ENCODE measurements around the gene RACK1. TPM values are rescaled to one million over a fixed set of nuclear protein-coding genes. Genes with fewer than 3 reads are reported as not detected.
A peak's percentile ranks its signal among the peaks of the same experiment; 100 is the strongest.

The RACK1 gene
- total RNA-seq, 4 donors from 2014 or later: 1,928 to 2,385 (median 2,165) TPM

GRCh38 chr5:181207960-181208253 is 35.8 kb downstream of the RACK1 start:
- no peak for TF ChIP-seq CTCF (IDR thresholded peaks at IDR 0.05)
- DNase-seq (ENCODE audit: low spot score) (no peak), ATAC-seq (ENCODE audit: low FRiP score) (no peak)

- TF ChIP-seq CTCF (IDR thresholded peaks at IDR 0.05): no peak
- DNase-seq (ENCODE audit: low spot score) (no peak), ATAC-seq (ENCODE audit: low FRiP score) (peak; percentile 47)
Measured at GRCh38 chr5:181207214-181207959, 36.3 kb downstream of the RACK1 start.

GRCh38 chr5:181205761-181206649 is 37.7 kb downstream of the RACK1 start:
- peak; percentile 26 for ATAC-seq (ENCODE audit: low FRiP score)
- no peak for DNase-seq (ENCODE audit: low spot score)
- TF ChIP-seq CTCF (IDR thresholded peaks at IDR 0.05): no peak

GRCh38 chr5:181204826-181205760 is 38.6 kb downstream of the RACK1 start, which contains the start of gene TRIM7:
Gene TRIM7 (minus strand): TSS chr5:181205196. CDS start chr5:181205110, 86 bp downstream.
- no peak for TF ChIP-seq CTCF (IDR thresholded peaks at IDR 0.05)
- ATAC-seq (ENCODE audit: low FRiP score) (peak; percentile 1), DNase-seq (ENCODE audit: low spot score) (no peak)

GRCh38 chr5:181204113-181204825 is 39.4 kb downstream of the RACK1 start:
- TF ChIP-seq CTCF (IDR thresholded peaks at IDR 0.05): no peak
- peak; percentile 37 for ATAC-seq (ENCODE audit: low FRiP score)
- DNase-seq (ENCODE audit: low spot score): no peak

- no peak for TF ChIP-seq CTCF (IDR thresholded peaks at IDR 0.05)
- ATAC-seq (ENCODE audit: low FRiP score) (no peak), DNase-seq (ENCODE audit: low spot score) (no peak)
Measured at GRCh38 chr5:181203777-181204112, 40.0 kb downstream of the RACK1 start.

All from omental fat pad (tissue), 4 donors.